Vagina (tissue), 2 donors: ENCODE data around the gene SLC15A4. TPM values are rescaled to one million over a fixed set of nuclear protein-coding genes. Genes with fewer than 3 reads are reported as not detected.
"Not testable (repeated sequence)": the region's sequence is repeated elsewhere in the genome, so short reads cannot be mapped to it uniquely, and the experiment has no call there.

ENCODE experiments used
- DNase-seq, 2 donors: peaks; one replicate each; pipeline ENCODE4 v3.0.0-alpha.2; 2017; ENCODE audit errors: extremely low spot score in 2 of 2
- H3K27ac ChIP-seq: fragments of 200-600 bp; sonication (generic); one replicate; pipeline ENCODE4 v1.5.1; 2019
- H3K27me3 ChIP-seq: fragments of 200-600 bp; sonication (generic); one replicate; pipeline ENCODE4 v1.5.1; 2019
- H3K36me3 ChIP-seq, 2 donors: fragments of 200-600 bp; sonication (generic); one replicate each; pipeline ENCODE4 v1.5.1; 2017 to 2019
- H3K4me1 ChIP-seq: fragments of 200-600 bp; sonication (generic); one replicate; pipeline ENCODE4 v1.5.1; 2019
- H3K4me3 ChIP-seq, 2 donors: fragments of 200-600 bp; sonication (generic); 1 replicate in 1 of 2; 2 replicates in 1 of 2; pipeline ENCODE4 v1.5.1; 2016 to 2019
- H3K9me3 ChIP-seq: fragments of 200-600 bp; sonication (generic); one replicate; pipeline ENCODE4 v1.5.1; 2019
- CTCF ChIP-seq, 3 experiments: fragments of 450-650 bp in 2 of 3; fragments of 200-600 bp in 1 of 3; sonication (generic) in 1 of 3; IDR thresholded peaks; one replicate each; pipeline ENCODE4 v1.5.1; 2017 to 2019; ENCODE audit warnings: antibody characterized with exemption in 3 of 3, mild to moderate bottlenecking in 2 of 3, moderate library complexity in 2 of 3
- POLR2A ChIP-seq, 2 donors: fragments of 450-650 bp; IDR thresholded peaks; one replicate each; pipeline ENCODE4 v1.6.1; 2017; ENCODE audit warnings: antibody characterized with exemption in 2 of 2, mild to moderate bottlenecking in 2 of 2, moderate library complexity in 2 of 2
- POLR2AphosphoS5 ChIP-seq, 2 donors: sonication (generic); formaldehyde crosslinking; IDR thresholded peaks; one replicate each; pipeline ENCODE4 v1.9.0; 2017; ENCODE audit warnings: antibody characterized with exemption in 2 of 2, mild to moderate bottlenecking in 2 of 2, low read depth in 1 of 2; ENCODE audit not compliant: insufficient read depth in 1 of 2
- intact Hi-C: fragments of 100-400 bp; cut with DNase I; formaldehyde crosslinking; loops from one replicate; pipeline ENCODE4 v1.15.1; 2023
- total RNA-seq: library from RNA; depleted of rRNA; stranded (reverse); fragments of >200 nt; gene quantifications from one replicate; pipeline ENCODE4 v1.2.3, GENCODE V29; 2016

The SLC15A4 gene
- total RNA-seq, 1 donor from 2014 or later = 36.1 TPM

DNA sequence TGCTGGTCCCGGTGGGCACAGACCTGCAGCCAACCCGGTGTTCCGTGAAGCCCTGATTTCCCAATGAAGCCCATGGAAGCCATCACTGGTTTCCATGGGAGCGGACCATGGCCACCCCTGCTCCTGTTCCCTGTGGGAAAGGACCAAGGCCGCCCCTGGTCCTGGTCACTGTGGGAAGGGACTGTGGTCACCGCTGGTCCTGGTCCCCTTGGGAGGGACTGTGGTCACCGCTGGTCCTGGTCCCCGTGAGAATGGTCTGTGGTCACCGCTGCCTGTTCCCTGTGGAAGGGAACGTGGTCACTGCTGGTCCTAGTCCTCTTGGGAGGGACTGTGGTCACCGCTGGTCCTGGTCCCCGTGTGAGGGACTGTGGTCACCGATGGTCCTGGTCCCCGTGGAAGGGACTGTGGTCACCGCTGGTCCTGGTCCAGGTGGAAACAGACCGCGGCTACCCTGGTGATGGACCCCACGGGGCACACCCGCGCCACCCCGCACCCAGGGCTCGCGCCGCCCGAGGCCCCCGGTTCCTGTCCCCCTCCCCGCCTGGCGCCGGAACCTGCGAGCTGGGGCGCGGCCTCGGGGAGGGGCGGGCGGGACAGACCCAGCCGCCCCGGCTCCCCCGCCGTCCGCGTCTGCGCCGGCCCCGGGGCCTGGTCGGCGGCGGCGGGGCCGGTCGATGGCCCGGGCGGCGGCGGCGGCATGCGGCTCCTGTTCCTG lies 29.3 kb upstream of the SLC15A4 start, which contains the start of gene GLT1D1:
GLT1D1 (plus strand) TSS at position 594 of the 715 bp plus-strand sequence; CDS start at position 698, 104 bp downstream.
- Histone ChIP-seq H3K27me3 (no peaks in the 10 kb centered on the region), H3K27ac (no peak within 1 kb of the TSS), H3K4me3 (peak within 1 kb of the TSS; percentile 36 to 58), H3K9me3 (no peaks in the 10 kb centered on the region), H3K36me3 (no peaks in the 10 kb centered on the region), H3K4me1 (no peaks in the 10 kb centered on the region)
- TF ChIP-seq POLR2AphosphoS5 (IDR thresholded peaks at IDR 0.05; ENCODE audit: insufficient read depth in 1 of 2, low read depth in 1 of 2) (no peak), POLR2A (IDR thresholded peaks at IDR 0.05) (no peak), CTCF (IDR thresholded peaks at IDR 0.05) (no peak)
- no peak for DNase-seq
- intact Hi-C loops = no loop called here

- Histone ChIP-seq H3K36me3 (no peaks in the 10 kb centered on the region), H3K9me3 (no peaks in the 10 kb centered on the region), H3K4me3 (no peak overlapping the region), H3K27ac (no peak overlapping the region), H3K27me3 (no peaks in the 10 kb centered on the region), H3K4me1 (no peaks in the 10 kb centered on the region)
- no peak for TF ChIP-seq CTCF (IDR thresholded peaks at IDR 0.05)
- TF ChIP-seq POLR2A (IDR thresholded peaks at IDR 0.05) = no peak
- no peak for TF ChIP-seq POLR2AphosphoS5 (IDR thresholded peaks at IDR 0.05; ENCODE audit: insufficient read depth in 1 of 2, low read depth in 1 of 2)
- no peak for DNase-seq
- intact Hi-C loops = no loop called here
These were observed 28.4 kb upstream of the SLC15A4 start for GRCh38 chr12:128852026-128852698.

- H3K27ac ChIP-seq, DNase-seq, H3K4me1 ChIP-seq, H3K36me3 ChIP-seq, H3K9me3 ChIP-seq, intact Hi-C loops, H3K4me3 ChIP-seq, H3K27me3 ChIP-seq: not testable (repeated sequence)
These were observed 27.7 kb upstream of the SLC15A4 start for GRCh38 chr12:128851429-128851828.

DNA sequence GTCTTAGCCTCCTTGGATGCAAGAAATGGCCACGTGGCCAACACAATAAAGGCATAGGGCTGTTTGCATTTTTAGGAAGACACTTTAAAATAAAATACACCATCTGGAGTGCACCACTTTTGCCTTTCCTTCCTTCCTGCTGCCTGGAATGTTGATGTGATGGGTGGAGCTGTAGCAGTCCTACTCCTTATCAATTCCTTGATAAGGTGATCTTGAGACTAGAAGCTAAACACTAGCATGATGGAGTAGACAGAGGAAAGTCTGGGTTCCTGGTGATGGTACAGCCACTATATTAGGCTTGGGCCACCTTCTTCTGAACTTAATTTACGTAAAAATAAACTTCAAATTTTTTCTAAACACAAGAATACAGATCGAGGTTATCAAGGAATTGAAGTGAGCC lies 26.6 kb upstream of the SLC15A4 start:
- H3K27ac ChIP-seq = no peak overlapping the region
- no peaks in the 10 kb centered on the region for H3K27me3 ChIP-seq
- no peak overlapping the region for H3K4me3 ChIP-seq
- no peaks in the 10 kb centered on the region for H3K36me3 ChIP-seq
- DNase-seq = no peak
- H3K4me1 ChIP-seq = no peaks in the 10 kb centered on the region
- intact Hi-C loops = no loop called here
- no peaks in the 10 kb centered on the region for H3K9me3 ChIP-seq
- TF ChIP-seq POLR2A (IDR thresholded peaks at IDR 0.05) = no peak

DNA sequence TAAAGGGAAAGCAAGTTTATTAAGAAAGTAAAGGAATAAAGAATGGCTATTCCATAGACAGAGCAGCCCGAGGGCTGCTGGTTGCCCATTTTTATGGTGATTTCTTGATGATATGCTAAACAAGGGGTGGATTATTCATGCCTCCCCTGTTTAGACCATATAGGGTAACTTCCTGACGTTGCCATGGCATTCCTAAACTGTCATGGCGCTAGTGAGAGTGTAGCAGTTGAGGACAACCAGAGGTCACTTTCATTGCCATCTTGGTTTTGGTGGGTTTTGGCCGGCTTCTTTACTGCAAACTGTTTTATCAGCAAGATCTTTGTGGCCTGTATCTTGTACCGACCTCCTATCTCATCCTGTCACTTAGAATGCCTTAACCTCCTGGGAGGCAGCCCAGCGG lies 26.0 kb upstream of the SLC15A4 start:
- intact Hi-C loops, H3K27ac ChIP-seq, H3K36me3 ChIP-seq, H3K27me3 ChIP-seq, H3K4me3 ChIP-seq, DNase-seq, H3K4me1 ChIP-seq, H3K9me3 ChIP-seq: not testable (repeated sequence)

- TF ChIP-seq POLR2A (IDR thresholded peaks at IDR 0.05) = no peak
- TF ChIP-seq CTCF (IDR thresholded peaks at IDR 0.05) = no peak
- TF ChIP-seq POLR2AphosphoS5 (IDR thresholded peaks at IDR 0.05; ENCODE audit: insufficient read depth in 1 of 2, low read depth in 1 of 2) = no peak
- no peaks in the 10 kb centered on the region for H3K9me3 ChIP-seq
- no peak for DNase-seq
- H3K36me3 ChIP-seq = no peaks in the 10 kb centered on the region
- H3K27ac ChIP-seq = no peak overlapping the region
- H3K4me1 ChIP-seq = no peaks in the 10 kb centered on the region
- no peak overlapping the region for H3K4me3 ChIP-seq
- intact Hi-C loops = no loop called here
- no peaks in the 10 kb centered on the region for H3K27me3 ChIP-seq
These were observed 24.6 kb upstream of the SLC15A4 start for GRCh38 chr12:128848371-128848770.

GRCh38 chr12:128846671-128847070 lies 22.9 kb upstream of the SLC15A4 start:
- H3K36me3 ChIP-seq, intact Hi-C loops, H3K27me3 ChIP-seq, H3K4me3 ChIP-seq, H3K9me3 ChIP-seq, DNase-seq, H3K27ac ChIP-seq, H3K4me1 ChIP-seq: not testable (repeated sequence)
